H4 (cell line): ENCODE measurements around the gene HEMK1. TPM values are rescaled to one million over a fixed set of nuclear protein-coding genes. Genes with fewer than 3 reads are reported as not detected.
A peak's percentile ranks its signal among the peaks of the same experiment; 100 is the strongest.

Experiments used
- DNase-seq: peaks from one replicate; pipeline ENCODE4 v3.0.0-alpha.2; 2015; ENCODE audit warnings: low spot score
- total RNA-seq: library from RNA; depleted of rRNA; stranded (reverse); fragments of >200 nt; shearing (Covaris generic); gene quantifications from 2 replicates; pipeline ENCODE4 v1.2.3, GENCODE V29; 2014

The HEMK1 gene
- total RNA-seq, 1 experiment from 2014 or later, result 7.3 TPM

DNA sequence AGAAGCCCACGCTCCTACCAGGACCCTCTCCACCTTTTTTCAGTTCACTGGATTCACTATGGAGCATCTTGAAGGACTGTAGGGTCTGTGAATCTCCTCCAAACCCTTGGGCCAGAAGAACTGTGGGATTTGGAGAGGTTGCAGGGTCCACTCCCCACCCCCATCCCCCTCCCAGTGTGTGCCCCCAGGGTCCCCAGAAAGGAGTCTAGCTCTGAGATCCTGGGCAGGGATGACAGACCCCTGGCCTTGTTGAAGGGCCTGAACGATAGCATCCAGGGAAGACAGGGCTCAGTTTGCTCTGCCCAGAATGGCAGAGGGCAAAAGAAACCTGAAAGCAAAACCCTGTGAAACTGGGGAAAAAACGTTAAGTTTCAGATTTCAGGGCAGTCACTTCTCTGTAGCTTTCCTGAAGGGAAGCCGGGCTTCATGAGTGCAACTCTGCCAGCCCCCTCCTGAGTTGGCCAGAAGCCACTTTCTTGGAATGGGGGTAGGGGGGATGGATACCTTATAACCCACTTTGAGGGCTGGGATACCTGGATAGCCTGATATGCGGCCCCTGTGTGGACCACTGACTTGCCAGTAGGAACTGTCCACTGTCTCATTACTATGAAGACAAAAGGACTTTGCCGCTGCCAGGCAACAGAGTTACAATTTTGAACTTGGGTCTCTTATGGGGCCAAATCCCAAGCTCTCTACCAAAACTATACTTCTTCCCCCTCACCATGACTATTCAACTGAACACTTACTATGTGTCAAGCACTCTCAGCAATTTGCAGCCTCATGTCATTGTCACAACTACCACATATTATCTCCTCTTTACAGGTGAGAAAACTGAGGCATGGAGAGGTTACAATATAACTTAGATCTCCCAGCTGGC is 43.9 kb downstream of the HEMK1 start:
- DNase-seq, result no peak

DNA sequence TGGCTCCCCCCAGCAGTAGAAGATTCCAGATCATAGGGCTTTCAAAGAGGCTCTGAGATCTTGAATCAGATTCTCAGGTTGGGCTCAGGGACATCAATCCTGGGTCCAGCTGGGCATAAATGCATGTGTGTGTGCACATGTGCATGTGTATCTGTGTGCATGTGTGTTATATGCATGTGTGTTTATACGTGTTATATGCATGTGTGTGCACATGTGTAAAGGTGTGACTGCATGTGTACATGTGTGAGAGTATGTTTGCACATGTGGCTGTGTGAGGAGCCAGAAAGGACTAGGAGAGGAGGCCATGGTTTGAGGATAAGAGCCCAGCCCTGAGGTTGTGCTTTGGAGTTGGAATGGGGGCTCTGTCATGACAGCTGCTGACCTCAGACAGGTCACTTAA is 45.9 kb downstream of the HEMK1 start:
- DNase-seq, result no peak

DNA sequence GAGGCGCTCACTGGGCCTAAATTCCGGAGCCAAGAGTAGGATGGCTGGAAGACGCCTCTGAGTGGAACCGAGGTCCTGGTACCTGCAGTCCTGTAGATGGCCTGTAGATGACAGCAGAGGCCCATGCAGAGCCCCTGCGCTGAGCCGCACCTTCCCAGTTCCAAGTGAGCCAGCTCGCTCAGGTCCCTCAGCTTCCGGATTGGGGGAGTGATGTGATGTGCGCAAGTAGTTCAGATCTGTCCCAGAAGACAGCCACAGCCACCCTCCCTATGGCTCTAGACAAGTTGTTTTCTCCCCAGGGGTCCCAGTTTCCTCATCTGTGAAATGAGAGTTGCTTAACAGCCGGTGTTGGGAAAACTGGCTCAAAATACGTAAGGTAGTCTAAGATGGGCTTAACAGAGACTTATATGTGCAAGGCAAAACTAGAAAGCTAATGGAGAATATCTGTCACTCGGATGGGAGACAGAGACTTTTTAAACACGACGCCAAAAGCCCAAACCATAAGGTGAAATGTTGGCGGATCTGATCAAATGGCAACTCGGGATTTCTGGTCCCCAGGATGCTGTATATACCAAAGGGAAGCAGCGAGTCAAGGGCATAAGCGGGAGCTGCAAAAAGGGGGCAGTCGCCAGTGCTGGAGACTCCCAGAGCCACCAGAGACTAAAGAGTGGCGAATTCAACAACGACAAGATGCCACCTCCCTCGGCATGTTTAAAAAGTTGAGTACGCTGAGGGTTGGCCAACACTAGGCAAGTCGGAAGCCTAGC is 46.9 kb downstream of the HEMK1 start:
- peak; percentile 77 for DNase-seq

DNA sequence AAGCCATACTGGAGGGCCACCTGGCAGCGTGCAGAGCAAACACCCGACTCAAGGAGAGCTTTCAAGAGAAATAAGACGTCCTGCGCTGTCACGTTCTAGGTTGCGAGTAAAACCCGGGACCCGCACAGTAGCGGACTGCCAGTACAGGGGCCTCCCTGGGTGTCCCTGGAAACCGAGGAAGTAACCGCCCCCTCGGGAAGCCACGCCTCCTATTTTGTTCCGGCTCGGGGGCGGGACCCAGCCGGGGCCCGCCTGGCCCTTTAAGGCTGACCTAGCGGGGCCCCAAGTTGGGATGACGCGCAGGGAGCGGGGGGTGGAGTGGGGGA is 47.4 kb downstream of the HEMK1 start:
- DNase-seq, result peak; percentile 57

DNA sequence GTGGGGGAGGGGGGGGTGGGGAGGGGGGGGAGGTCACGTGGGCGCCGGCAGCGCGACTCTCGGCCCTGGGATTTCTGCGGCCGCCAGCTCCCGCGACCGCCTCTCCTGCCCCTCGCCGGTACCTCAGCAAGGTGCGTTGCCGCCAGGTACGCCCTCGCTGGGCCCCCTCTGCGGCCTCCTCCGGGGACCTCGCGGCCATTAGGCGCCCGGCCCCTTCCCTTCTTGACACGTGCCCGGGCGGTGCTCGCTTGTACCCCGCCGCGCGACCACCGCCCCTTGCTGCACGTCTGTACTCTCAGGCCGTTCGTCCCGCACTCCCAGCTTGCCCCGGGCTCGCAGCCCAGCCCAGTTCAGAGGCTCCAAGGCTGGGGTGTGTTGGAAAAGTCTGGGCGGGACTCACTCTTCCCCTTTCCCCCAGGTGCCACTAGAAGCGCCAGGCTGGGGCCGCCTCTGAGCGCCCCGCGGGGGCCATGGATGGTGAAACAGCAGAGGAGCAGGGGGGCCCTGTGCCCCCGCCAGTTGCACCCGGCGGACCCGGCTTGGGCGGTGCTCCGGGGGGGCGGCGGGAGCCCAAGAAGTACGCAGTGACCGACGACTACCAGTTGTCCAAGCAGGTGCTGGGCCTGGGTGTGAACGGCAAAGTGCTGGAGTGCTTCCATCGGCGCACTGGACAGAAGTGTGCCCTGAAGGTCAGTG is 47.9 kb downstream of the HEMK1 start, which contains the start of gene MAPKAPK3:
TSS of gene MAPKAPK3 (plus strand) at position 56 of the 696 bp plus-strand sequence. CDS start at position 471, 415 bp downstream.
- no peak for DNase-seq

DNA sequence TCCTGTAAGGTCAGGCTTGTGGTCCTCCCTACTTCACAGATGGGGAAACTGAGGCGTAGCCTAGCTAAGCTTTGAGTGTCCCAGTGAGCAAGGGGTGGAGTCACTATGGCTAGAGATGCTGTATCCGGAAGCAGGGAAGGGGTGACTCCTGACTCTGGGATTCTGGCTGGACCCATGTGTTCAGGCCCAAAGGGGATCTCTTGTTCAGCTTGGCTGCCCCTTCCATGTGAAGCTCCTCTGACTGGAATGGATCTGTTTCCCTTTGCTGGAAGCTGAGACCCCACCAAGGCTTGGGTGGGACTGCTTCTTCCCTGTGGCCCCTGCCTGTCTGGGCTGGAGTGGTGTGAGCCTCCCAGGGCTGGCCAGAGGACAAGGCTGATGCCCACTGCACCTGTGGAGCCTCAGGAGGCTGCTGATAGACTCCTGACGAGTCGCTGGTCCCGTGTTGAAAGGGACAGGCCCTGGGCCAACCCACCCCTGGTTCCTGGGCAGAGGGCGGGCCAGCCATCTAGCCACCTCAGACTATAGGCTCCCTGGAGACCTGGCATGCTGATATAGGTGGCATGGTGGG is 48.7 kb downstream of the HEMK1 start:
- DNase-seq, result no peak

DNA sequence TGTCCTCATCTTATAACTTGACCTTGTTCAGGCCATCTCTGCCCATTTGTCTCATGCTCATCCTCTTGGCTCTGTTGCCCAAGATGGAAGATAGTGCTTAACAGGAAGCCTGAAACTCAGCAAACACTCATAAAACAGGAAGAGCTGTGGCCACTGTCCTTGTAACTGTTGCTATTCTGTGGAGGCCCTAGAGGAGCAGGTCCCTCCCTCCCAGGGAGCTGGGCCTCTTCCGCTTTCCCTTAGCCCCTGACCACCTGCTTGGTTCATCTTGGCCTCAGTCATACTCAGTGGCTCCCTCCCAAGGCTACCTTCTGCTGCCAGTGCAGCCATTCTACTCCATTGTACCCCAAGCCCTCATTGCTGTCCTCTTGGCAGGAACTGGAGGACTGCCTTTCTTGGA is 51.1 kb downstream of the HEMK1 start:
- DNase-seq, result no peak

DNA sequence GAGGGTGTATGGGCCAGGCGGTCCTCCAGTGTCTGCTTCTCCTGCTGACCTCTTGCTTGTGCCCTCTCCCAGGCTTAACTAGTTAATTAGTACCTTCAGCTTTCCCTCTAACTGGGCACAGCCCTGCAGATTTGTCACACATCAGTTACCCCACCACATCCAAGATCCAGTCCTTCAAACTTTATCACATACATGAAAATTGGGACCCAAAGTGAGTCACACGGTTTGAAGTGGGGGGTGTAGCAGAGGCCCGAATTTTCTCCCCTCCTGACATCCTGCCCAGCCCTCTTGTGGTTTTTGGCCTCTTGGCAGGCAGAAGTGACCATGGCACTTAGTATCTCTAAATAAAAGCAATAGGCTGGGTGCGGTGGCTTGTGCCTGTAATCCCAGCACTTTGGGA is 51.5 kb downstream of the HEMK1 start:
- DNase-seq, result no peak

DNA sequence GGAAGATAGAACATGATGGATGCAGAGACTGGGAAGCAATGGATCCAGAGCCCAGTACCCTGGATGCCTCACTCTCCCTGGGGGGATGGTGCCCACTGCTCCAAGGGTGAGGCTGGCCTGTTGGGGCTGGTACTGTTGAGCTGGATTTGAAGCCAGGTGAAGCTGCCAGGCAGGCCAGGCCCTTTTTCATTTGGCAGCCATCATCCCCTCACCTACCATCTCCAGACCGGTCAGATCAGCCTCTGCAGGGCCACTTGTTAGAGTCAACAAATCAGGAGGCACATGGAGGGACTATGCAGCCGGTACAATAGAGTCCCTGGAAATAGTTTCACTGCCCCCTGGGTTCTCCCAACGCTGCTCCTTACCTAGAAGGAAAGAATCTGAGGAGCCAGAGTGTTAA is 53.6 kb downstream of the HEMK1 start:
- no peak for DNase-seq

DNA sequence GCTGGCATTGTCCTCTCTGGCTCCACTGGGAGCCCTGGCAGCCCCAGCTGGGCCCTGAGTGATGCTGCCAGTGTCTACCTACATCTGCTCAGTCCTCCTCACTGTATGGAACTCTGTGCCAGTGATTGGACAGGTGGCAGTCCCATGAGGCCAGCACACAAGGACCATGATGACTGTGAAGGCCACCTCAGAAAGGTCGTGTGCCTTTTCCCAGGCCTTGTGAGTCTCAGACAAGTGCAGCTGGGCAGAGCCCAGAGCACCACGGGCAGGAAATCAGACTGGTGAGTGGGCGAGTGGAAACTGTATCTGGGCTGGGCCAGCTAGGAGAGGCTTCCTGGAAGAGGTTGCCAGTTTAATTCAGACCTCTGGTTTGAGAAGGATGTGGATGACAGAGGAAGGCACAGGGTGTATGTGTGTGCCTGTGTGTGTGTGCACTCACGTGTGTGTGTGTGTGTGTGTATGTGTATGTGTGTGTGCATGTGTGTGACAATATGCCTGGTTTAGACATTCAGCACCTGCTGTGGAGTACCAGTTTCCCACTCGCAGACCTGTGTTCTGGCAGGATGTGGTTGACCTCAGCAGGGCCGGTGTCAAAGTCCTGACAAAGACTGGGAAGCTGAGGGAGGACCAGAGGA is 54.6 kb downstream of the HEMK1 start:
- no peak for DNase-seq

DNA sequence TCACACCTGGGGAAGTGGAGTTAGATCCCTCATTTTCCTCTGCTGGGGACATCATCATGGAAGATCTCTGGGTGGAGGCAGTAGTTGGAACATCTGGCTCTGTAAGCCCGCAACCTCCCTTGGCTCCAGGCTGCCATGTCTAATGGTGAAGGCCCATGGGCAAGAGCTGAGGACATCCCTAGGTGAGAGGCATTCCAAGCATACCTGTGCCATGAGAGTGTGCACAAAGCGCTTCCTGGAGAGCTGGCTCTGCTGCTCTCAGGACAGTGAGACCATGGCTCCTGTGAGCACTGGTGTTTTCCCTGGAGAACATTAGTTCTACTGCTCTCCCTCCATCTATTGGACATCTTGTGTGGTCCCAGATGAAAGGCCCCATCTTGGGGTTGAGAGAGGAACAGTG is 55.3 kb downstream of the HEMK1 start:
- no peak for DNase-seq

DNA sequence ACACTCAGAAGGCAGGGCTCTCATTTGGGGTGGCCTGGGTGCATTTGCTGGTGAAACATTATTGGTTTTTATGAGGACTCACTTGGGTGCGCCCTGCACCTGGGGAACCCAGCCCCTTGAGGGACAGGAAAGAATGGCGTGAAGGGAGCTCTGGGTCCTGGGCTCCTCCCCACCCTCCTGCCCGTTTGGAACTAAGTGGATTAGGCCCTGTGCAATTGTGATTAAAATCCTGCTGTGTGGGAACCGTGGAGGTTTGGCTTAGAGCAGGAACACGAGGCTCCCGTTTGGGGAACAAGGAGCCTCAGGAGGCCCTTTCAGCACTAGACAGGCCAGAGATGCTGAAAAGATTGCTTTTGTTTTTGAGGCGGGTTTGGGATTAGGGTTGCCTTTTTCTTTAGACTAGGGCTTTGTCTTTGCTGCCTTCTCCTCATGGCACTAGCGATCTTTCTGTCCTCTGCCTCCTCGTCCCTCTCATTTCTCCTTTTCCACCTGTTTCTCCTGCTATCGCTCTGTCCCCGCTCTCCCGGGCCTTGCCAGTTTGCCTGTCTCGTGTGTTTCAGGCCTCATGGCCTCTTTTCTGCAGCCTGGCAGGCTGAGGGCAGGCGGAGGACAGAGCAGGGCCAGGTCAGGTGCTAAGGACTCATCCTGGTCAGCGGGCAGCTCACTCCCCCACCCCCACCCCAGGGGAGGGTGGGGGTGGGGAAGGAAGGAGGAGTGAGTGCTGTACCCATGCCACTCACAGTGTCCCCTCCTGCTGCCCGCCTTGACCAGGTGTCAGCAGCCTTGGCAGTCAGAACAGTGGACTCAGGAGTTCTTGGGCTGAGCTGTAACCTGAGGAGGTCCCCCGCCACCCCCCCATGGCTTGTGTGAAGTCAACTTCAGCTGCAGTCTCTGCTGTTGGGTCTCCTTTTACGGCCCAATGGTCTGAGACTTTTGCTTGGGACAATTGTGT is 56.2 kb downstream of the HEMK1 start:
- no peak for DNase-seq

DNA sequence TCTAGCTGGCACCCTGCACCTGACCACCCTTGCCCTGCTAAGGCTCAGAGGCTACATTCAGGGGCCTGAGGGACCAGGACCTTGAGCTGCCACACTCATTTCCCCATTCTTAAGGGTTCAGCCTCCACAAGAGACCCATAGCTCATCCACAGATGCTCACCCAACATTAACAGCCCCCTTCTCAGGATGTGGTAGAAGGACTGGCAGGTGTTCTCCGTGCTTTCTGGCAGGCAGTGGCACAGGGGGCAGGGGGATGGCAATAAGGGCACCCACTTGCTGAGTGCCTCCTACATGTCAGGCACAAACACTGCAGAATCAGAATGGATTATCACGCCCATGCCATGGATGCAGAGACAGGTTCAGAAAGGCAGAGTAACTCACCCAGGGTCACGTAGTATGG is 57.1 kb downstream of the HEMK1 start:
- no peak for DNase-seq

DNA sequence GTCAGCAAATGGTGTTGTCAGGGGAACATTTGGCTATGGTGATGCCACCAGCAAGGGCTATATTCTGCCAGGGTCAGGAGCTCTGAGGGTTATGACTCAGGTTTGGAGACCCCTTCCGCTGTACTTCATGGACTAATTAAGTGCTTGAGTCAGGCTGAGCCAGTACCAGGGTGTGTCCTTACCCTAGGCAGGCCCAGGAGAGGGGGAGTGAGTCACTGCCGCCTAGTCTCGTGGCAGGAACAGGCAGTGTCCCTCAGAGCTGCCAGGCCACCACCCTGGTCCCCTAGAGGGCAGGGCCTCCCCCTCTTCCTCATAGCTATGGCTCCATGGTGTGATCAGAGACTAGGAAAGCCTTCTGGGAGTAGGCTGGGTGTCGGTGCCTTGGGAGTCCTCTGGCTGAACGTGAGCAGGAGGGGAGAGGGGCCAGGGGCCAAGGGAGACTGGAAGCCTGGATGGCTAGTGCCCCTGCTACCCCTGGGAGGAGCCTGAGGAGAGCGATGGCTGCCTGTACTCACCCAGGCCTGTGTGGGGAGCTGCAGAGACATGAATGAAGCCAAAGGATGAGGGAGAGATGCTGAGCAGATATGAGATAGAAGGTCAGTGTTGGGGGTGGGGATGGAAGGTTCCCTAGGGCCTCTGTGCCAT is 58.2 kb downstream of the HEMK1 start:
- peak; percentile 83 for DNase-seq

DNA sequence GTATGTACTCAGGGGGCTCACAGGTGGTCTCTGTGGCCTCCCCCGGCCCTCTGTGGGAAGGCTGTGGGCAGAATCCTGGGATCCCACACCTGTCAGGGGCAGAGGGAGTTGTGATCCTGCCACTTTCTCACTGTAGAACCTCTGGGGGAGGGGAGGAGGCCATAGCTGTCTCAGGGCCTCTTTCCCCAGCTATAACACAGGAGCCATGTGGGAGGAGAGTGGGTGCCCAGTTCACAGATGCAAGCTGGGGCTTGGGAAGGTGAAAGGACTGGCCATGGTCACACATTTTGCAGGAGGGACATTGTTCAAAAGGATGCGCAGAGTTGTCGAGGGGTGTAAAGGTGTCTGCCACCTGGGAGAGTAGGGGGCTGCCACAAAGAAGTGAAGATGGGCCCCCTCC is 59.3 kb downstream of the HEMK1 start:
- no peak for DNase-seq

DNA sequence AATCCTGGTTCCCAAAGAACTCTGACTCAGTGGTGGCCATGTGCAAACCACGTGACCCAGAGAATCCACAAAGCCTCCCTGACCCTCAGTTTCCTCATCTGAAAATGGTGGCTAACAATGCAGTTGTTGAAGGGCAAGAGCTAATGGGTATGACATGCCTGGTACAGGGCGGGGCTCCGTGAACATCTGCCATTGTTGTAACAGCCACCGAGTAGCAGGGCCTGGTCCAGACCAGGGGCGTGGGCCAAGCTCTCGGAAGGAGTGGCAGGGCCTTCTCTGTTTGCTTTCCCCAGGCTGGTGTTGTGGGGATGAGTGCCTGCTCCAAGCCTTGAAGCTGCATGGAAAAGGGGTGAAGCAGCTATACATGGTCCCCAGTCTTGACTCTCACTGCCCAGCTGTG is 61.1 kb downstream of the HEMK1 start:
- no peak for DNase-seq

DNA sequence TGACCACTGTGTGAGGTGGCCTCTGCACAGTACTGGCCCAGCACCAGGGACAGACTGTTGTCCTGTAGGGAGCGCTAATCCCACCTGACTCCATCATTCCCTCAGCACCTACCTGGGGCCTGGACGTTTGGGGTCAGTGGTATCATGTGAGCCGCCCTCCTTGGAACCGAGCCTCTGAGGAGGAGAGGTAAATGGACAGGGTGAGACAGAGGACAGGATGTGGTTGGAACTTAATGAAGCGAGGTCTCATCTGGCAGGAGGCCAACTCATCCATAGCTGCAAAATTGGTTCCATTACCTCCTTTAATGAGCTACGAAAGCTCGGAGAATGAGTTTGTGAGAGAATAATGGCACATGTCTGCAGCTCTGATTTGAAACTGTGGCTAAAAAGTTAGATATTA is 61.6 kb downstream of the HEMK1 start:
- DNase-seq, result peak; percentile 42

DNA sequence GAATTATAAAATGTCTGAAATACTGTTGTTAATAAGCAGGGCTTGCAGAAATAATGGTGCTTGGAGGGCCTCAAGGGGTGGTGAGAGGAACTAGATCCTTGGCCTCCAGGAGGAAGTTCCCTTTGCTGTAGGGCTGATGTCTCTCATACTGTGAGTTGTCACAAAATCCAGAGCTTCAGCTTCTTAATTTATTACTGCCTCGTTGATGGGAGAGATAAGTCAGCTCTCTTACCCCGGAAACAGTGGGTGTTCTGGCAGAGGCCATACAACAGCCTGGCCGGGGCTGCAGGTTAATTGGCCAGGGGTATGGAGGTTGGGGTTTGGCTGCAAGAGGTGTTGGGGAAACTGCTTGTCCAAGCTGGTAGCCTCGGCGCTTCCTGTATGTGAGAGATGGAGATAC is 63.1 kb downstream of the HEMK1 start:
- DNase-seq, result no peak

DNA sequence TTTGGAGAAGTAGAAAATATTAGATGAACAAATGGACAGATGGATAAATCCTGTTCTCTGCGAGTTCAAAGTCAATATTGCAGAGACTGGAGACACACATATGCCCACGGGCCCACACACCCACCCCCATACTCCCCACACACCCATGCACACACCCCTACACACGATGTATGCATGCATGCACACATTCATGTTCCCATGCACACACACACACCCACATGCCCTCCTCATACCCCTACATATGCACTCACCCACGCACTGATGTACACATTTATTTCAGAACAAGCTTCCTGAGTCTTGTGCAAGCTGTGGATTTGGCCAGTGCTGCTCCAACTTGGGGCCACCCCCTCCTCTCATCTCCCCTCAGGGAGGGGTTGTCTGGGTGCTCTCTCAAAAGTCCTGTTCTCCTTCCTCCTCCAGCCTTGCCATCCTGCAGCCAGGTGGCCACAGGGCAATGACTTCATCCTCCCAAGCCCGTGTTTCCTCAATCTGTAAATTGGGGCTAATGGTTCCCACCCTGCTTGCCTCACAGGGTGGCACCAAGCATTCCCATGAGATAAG is 64.0 kb downstream of the HEMK1 start:
- no peak for DNase-seq

DNA sequence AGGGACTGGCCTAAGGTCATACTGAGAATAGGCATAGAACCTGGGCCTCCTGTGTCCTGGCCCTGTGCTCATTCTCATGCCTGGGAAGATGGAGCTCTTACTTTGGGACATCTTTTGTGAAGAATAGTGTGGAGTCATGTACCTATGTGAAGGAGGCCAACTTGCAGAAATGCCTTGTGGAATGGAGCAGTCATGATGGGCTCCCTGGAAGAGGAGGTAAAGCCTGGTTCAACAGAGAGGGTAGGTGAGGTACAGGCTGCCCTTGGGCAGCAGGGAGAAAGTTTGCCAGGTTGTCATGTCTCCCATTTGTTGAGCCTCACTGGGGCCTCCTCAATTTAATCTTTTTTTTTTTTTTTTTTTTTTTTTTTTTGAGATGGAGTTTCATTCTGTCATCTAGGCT is 65.7 kb downstream of the HEMK1 start:
- DNase-seq, result no peak
